ENCODE data around the gene TMEM80. TPM values are rescaled to one million over a fixed set of nuclear protein-coding genes. Genes with fewer than 3 reads are reported as not detected.
"Not testable (repeated sequence)": the region's sequence is repeated elsewhere in the genome, so short reads cannot be mapped to it uniquely, and the experiment has no call there.

Gene TMEM80
- total RNA-seq, 1 donor from 2014 or later, result 20.8 TPM

DNA sequence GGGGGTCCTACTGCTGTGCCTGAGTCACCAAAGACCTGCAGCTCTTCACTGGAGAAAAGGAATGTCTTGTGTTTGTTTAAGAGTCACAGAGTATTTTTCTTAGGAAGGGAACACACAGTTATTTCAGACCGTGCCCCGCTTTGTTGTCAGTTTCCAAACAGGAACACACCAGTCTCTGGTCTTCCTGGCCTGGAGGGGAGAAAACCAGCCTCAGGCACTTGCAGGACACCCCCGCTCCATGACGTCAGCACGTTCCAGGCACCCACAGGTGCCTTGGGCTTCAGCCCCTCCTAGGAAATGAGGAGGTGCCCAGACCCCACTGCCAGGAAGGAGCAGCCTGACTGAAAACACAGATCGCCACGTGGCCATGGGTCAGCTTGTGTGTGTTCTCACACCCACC lies 6.0 kb upstream of the TMEM80 start:
- no peak for DNase-seq (ENCODE audit: low read depth)
- no peak for TF ChIP-seq CTCF (conservative IDR thresholded peaks at IDR 0.05; ENCODE audit: low read depth, low read length)
- H3K4me3 ChIP-seq (ENCODE audit: low read depth, low read length), result no peak overlapping the region

- H3K4me3 ChIP-seq (ENCODE audit: low read depth, low read length); DNase-seq (ENCODE audit: low read depth): not testable (repeated sequence)
Observed at GRCh38 chr11:690244-690643, 5.4 kb upstream of the TMEM80 start.

DNA sequence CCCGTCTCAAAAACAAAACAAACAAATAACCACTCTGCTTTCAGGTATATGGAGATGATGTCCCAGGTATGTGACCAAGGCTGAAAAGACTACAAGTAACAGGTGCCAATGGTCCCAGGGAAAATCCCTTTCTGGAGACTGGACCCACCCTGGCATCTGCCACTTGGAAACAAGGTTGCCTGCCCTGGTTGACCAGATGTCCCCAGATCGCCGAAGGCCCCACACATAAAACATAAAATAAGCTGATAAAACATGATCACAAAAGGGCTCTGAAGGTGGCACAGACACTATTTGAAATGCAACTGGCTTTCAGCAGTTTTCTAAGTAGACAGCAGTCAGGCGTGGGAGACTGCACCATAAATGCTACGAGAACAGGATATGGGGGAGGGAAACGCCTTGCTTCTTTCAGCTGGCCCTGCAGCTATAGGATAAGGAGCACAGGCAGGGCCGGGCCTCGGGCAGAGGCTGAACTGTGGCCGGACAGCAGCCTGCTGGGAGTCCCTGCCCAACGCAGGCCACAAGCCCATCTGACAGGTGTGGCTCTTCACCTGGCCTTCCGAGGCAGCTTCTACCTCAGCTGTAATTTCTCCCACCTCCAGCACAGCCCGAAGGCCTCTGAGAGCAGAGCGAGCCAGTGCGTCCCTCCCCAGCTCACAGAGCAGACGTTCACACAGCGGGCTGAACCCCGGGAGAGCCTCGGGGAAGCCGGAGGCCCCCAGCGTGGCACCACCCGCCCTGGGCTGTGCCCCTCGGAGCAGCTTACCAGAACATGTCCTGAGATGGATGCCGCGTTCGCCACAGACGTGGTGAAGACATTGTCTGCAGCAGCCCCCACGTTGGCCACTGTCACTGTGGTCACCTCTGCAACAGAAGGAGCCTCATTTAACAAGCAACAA lies 4.6 kb upstream of the TMEM80 start:
- TF ChIP-seq CTCF (conservative IDR thresholded peaks at IDR 0.05; ENCODE audit: low read depth, low read length), result no peak
- no peak for DNase-seq (ENCODE audit: low read depth)
- no peak overlapping the region for H3K4me3 ChIP-seq (ENCODE audit: low read depth, low read length)

DNA sequence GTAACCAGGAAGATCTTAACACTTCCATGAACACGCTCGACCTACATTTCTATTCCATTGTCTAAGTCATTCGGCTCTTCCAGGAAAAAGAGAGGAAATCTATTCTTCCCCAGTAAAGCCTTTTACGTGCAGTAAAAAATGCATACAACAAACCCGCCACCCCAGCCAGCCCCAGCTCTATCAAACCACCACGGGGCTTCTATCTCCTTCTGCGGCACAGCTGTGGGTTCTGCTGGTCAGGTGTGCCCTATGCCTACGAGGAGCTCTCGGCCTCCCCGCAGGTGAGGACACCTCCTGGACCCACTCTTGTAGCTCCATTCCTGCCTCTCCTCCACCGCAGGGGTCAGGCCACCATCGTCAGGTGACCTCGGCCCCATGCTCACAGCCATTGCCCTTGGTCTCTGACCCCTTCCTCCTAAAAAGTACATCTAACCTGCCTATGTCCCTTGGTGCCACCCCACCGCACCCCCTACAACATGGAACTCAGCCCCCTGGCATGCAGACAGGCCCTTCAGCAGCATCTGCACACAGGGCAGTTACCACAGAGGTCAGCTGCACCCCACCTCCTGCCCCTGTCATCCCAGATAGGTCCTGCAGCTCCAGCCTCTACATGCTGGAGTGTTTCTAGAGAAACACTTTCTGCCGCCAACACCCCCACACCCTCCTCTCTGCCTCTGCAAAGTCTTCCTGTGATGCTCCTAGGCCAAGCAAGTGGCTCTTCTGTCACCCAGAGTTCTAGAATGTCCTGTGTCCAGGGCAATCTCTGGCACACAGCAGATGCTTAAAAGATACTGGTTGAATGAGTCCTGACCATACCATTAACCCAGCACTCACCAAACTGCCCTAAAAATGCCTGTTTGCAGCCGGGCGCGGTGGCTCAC lies 3.7 kb upstream of the TMEM80 start:
- no peak for DNase-seq (ENCODE audit: low read depth)
- no peak overlapping the region for H3K4me3 ChIP-seq (ENCODE audit: low read depth, low read length)
- no peak for TF ChIP-seq CTCF (conservative IDR thresholded peaks at IDR 0.05; ENCODE audit: low read depth, low read length)

DNA sequence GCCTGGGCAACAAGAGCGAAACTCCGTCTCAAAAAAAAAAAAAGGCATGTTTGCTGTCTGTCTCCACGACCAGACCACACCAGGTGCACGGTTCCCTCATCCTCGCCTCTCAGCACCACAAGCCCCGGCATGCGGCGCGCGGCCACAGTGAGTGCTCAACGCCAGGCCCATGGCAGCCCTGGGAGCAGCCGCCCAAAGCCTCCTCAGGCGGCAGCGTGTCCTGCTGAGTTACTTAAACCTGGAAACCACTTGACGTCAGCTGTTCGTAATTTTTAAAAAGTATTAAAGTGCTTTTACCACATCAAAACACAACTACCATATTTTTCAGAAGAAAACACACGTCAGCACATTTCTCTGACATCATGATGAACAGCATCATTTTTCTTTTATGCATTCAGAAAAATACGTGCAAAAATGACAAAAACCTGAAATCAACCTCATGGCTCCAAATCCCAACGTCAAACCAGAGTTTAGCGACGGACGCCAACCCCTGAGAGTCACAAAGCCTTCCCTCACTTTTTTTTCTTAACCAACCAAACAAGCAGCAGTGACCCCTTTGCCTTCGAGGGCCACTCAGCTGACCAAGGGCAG lies 2.7 kb upstream of the TMEM80 start:
- no peak for TF ChIP-seq CTCF (conservative IDR thresholded peaks at IDR 0.05; ENCODE audit: low read depth, low read length)
- no peak for DNase-seq (ENCODE audit: low read depth)
- peak overlapping the region; percentile 97 for H3K4me3 ChIP-seq (ENCODE audit: low read depth, low read length)

DNA sequence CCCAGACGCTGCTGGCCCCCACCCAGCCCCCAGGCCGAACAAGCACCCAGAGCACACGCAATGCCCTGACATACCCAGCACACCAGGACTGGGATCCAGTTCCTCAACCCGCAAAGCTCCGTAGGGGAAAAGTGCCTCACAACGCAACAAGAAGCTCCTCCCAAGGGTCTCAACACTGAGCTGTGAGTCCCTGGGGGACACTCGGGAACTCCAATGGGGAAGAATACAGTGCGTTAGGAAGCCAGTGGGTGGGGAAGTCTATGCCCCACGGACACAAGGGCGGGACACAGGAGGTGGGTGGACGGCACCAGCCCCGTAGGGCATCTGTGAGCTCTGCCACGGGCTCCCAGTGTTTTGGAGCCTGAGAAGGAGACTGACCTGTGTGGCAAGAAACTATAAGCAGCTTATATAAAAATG lies 2.2 kb upstream of the TMEM80 start:
- DNase-seq (ENCODE audit: low read depth), result no peak
- no peak for TF ChIP-seq CTCF (conservative IDR thresholded peaks at IDR 0.05; ENCODE audit: low read depth, low read length)
- H3K4me3 ChIP-seq (ENCODE audit: low read depth, low read length), result peak overlapping the region; percentile 97
